ENCODE measurements around the gene TMPRSS6.

Gene TMPRSS6

DNA sequence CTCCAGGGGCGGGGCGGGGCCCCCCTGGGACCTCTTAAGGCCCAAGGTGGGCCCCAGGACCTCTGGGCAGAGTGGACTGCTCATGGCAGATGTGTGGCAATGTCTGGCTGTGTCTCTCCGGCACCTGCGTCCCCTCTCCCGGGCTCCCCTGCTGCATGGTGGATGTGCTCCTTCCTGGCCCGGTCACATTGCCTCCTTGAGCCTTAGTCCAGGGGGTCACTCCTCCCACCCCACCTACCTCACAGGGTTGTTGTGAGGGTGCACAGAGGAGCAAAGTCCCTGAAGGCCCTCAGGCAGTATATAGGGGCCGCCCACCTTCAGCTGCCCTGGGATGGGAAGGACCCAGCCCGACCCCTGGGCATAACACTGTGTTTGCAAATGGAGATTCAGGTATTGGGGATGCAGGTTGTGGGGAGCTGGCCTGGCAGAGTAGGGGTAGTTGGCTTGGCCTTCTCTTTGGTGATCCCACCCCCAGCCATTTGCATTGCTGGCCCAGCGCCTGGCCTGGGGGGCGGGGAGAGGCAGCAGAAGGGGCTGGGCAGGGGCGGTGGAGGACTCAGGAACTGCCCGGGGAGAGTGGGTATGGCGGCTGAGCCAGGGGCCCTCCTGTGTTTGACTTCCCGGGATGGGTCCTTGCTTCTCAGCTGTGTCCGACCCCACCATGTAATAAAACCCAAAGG, 46.7 kb downstream of the TMPRSS6 start:
- no peak for DNase-seq

GRCh38 chr22:37062376-37062675, 47.2 kb downstream of the TMPRSS6 start:
- no peak for DNase-seq

DNA sequence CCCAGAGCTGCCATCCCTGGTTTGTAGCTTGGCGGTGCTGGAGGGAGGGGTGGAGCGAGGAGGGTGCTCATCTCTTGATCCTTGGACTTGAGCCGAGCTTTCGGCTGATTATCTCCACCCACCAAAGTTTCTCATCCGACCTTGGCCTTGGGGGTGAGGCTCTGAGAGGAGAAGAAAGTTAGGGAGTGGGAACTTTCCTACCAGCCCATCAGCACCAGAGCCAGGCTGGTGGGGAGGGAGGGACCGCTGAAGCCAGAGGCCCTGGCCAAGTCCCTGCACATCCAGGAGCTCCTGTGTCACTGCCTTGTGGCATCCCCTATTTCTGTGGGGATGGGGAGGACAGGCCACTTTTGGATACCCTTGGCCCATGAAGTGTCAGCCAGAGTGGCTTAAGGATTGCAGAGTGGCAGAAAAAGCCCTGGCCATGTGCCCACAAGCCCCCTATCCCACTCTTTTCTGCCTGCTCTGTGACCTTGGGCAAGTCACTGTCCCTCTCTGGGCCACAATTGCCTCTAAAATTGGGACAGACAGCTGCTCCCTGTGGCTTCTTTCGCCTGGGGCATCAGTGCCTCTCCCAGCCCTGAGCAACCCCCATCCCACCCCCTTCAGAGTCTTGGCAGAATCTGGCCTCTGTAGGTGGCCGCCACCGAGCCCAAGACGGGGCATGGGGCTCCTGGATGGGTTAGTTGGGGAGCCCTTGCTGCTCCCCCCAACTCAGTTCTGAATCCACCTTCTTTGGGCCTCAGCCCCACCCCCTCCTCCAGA, 47.7 kb downstream of the TMPRSS6 start:
- no peak for DNase-seq

- no peak for DNase-seq
Measured at GRCh38 chr22:37060801-37061610, 48.5 kb downstream of the TMPRSS6 start.

DNA sequence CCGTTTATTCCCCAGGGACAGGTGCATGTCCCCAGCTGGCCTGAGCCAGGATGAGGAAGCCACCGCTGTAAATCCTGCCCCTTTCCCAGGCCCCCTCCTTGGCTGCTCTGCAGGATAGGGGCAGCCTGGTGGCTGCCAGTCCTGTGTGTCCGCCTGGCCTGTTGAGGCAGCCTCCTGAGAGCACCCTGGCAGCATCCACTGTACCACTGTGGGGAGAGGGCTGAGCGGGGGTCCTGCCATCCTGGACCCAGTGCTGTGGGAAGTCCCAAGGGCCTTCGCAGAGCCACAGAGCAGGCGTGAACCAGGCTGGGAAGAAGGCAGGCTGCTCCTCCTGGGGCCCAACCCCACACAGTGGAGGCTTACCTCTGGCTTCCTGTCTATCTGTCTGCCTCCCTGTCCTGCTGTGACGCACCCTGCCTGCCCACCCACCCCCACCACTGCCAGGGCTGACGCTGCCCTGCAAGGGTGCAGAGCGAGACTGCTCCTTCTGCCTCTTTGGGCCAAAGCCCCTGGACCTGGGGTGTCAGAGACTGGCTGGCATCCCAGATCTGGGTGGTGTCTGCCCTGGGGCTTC, 49.5 kb downstream of the TMPRSS6 start:
- no peak for DNase-seq

DNA sequence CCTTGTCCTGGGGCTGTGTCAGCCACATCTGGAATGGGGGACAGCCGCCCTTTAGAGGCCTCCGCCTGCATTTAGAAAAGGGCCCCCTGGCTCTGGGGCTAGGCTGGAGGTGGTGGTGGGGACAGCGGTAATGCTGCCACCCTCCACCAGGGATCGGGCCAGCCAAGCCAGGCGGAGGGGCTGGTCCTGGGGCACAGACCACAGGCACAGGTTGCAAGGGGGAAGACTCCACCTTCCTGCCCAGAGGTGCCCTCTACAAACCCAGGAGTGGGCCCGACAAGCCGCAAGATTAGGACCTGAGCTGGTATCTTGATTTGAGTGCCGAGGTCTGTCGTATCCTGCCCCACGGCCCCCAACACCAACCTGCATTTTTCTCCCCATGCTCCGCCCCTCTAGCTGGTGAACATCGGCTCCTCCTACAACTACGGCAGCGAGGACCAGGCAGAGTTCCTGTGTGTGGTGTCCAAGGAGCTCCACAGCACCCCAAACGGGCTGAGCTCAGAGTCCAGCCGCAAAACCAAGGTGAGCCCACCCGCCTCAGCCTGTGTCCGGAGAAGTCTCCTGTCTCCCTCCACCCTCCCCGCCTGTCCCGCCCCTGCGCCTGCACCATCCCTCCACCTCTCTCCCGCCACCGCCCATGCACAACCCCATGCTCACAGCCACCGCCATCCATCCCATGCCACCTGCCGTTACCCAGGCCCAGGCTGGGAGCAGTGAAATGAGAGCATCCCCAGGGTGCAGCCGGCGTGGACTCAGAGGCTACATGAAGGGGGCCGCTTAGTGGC, 50.4 kb downstream of the TMPRSS6 start:
- no peak for DNase-seq

DNA sequence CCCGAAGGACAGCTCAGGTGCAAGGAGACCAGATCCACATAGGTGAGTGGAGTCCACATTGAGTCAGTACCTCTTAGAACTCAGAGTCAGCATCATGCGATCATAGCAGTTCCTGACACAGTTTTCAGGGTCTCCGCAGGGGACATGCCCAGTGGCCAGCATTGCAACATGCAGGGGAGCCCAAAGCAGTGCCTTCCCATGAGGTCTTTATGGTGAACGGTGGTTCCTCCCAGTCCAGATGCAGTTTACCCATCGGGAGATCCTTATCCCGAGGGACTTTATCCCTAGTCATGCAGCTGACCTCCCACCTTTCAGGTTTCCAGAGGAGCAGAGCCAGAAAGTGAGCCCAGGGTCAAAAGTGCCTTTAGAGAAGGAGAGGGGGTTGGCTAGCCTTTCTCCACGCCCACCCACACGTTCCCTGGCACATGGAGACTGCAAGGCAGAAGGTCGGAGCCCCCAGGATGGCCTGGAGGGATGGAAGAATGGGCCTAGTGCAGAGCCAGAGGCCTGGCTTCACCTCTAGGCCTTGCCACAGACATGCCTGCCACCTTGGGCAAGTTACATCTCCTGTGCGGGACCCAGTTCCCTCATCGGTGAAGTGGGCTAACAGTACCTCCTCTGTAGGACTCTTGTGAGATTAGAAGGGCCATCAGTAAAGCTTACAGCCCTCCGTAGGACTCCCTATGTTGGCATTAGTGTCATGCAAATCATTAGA, 51.6 kb downstream of the TMPRSS6 start:
- no peak for DNase-seq

DNA sequence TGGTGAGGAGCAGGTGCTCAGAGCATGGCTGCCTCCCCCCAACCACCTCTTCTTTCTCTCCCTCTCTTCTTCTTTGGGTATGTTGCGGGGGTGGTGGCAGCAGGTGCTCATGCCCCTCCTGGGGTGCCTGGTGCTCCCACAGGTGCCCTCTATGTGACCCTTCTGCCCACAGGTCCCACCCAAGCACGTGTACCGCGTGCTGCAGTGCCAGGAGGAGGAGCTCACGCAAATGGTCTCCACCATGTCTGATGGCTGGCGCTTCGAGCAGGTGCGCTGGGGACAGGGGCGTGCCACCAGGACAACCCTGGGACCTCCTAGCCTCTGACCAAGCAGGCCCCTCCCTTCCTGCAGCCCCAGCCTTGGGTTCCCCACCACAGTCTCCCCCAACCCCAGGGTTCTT, 52.3 kb downstream of the TMPRSS6 start:
- DNase-seq: no peak

GRCh38 chr22:37056246-37056645, 53.3 kb downstream of the TMPRSS6 start:
- no peak for DNase-seq

GRCh38 chr22:37054600-37055365, 54.7 kb downstream of the TMPRSS6 start:
- no peak for DNase-seq

- DNase-seq: no peak
Measured at GRCh38 chr22:37054056-37054395, 55.5 kb downstream of the TMPRSS6 start.

DNA sequence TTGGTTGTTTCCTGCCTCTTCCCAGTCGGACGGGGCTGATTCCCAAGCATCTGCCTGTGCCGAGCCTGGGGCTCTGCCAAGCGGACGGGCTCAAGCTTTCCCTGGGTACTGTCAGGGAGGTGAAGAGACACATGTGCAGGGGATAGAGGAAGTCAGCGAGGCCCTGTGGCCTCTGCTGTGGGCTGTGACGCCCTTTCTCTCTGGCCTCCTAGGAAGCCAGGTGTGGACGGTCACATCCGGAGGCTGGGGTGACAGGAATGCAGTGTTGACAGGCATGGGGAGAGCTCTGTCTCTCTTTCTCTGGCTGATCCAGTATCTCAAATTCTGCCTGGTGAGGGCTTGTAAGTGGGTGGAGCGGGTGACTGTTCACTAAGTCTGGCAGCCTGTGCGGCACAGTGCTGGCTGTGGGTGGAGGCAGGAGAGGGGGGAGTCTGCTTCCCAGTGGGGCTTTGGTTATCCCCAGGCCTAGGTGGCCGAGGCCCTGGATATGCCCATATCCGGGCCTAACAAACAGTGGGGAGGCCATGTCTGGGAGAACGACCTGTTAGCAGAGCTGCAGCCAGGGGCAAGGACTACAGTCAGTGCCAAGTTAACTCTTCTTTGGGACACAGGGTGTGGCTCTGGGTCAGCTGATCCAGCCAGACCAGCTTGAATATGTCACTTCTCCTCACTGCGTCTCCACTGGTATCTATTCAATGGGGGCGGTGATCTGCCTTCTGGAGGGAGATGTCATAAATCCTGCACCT, 56.0 kb downstream of the TMPRSS6 start:
- DNase-seq: no peak

- DNase-seq: no peak
Measured at GRCh38 chr22:37052386-37053309, 56.9 kb downstream of the TMPRSS6 start.

DNA sequence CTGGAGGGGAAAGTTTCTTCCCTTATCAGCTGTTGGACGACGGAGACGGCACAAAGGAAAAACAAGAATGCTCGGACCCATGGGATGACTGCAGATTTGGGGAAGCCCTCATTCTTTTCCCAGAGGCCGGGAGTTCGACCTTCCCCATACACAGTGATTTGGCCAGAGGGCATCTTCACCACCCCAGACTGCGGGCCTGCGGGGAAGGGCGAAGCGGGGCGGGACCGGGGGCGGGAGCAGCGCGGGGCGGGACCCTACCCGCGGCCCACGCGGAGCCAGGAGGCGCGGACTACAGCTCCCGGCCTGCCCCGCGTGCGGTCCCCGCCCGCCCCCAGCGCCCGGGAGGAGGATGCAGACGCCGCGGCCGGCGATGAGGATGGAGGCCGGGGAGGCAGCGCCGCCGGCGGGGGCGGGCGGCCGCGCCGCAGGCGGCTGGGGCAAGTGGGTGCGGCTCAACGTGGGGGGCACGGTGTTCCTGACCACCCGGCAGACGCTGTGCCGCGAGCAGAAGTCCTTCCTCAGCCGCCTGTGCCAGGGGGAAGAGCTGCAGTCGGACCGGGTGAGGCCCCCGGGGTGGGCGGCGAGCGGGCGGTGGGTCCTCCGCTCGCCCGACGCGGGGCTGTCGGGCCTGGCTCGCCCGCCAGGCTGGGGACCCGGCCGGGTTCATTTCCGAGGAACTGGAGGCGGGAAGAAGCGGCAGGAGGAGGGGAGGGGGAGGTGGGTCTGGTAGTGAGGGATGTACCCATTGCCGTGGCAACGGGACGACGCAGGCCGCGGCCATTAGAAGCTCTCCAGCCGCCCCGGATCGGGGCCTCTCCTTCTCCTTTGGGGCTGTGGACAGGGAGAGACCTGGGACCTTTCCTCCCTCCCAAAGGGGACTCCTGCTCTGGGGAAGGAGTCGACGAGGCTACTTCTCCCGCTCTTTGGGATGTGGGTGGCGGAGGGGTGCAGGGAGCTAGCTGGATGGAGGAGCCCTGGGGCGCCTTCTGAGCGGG, 57.8 kb downstream of the TMPRSS6 start, which contains the start of gene KCTD17:
KCTD17 (plus strand) TSS at position 352 of the 995 bp plus-strand sequence; CDS start at position 371, 19 bp downstream.
- DNase-seq: peak; percentile 55

GRCh38 chr22:37050913-37051312, 58.6 kb downstream of the TMPRSS6 start:
- DNase-seq: no peak

DNA sequence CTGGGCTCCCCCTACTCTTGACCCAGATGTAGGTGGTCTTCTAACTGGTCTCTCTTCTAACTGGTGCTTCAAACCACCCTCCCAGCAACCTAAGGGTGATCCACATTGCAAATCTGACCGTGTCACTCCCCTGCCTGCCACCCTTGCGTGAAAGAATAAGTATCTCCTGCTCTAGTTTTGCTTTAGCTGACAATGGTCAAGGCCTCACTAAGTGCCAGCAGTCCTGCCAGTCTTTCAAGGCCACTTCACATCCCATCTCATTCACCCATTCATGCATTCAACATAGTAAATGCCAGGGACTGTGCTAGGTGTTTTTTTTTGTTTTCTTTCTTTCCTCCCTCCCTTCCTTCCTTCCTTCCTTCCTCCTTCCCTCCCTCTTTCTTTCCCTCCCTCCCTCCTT, 60.3 kb downstream of the TMPRSS6 start:
- DNase-seq: no peak

DNA sequence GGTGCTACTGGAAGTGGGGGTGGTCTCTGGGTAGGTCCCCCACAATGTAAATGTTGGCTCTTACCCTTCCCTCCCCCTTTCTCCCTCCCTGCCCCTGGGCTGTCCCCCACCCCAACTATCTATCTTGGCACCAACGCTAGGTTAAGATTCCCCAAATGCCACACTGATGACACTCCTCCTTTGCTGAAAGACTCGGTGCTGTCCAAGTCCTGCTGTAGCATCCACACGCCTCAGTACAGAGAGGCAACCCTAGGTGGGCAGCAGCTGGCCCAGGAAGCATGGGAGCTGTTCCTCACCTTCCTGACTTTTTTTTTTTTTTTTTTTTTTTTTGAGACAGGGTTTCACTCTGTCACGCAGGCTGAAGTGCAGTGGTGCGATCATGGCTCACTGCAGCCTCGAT, 61.4 kb downstream of the TMPRSS6 start:
- DNase-seq: no peak

DNA sequence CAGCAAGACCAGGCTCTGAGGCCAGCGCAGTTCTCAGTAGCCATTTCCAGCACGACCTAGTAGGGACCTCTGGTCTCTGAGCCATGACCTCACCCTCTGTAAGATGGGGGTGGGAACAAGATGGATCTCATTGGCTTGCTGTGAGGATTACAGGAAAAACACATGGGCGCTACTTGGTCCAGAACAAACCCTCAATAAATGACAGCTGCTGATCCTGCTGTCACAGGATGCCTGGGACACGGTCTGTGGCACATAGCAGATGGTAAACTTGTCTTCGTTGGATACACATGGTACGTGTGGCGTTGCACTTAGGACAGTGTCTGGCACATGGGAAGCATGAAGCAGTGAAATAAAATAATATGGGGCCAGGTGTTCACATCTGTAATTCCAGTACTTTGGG, 62.5 kb downstream of the TMPRSS6 start:
- DNase-seq: no peak
